NT2/D1 (cell line): ENCODE measurements around the gene SLC35B3.

Source experiments
- SUZ12 ChIP-seq: IDR thresholded peaks from 2 replicates; pipeline ENCODE4 v1.6.1; 2011; ENCODE audit not compliant: insufficient read length, insufficient read depth; ENCODE audit errors: extremely low read depth
- YY1 ChIP-seq: IDR thresholded peaks from 2 replicates; pipeline ENCODE4 v1.6.1; 2011; ENCODE audit not compliant: insufficient read length, insufficient read depth
- ZNF274 ChIP-seq: IDR thresholded peaks from 2 replicates; pipeline ENCODE4 v1.6.1; 2011; ENCODE audit warnings: mild to moderate bottlenecking, low read depth, low read length

DNA sequence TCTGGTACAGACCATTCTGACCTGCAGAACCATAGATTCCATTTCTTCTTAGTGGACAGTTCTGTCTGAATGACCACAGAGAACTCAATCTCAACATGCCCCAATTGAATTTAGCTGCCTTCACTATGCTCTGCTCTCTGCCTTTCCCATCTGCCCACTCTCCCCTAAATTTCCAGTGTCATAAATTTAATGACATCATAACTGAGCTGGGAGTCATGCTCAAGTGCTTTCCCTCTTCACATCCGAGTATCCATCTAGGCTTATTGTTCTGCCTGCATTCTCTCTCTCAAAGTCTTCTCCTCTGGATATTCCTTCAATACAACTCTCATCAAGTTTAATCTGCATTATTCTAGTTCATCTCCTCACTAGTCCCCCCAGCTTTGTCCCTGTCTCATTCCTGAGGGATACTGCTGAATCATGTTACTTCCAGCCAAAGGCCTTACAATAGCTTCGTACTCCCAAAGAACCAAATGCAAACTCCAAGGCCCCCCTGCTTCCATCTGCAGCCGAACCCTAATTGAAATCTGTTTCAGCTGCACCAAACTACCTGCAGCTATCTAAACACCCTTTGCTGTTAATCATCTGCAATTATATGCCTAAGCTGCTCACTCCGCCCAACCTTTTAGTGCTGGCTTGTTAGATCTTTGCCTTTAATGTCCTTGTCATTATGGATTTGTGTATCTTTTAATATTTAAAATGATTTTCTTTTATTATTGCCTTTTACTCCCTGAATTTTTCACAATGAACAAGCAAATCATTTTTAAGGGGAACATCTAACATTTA lies 46.1 kb downstream of the SLC35B3 start:
- TF ChIP-seq YY1 (no peak), ZNF274 (no peak), SUZ12 (no peak)
